ENCODE data around the gene ZBTB20.
A peak's percentile ranks its signal among the peaks of the same experiment; 100 is the strongest.

ZBTB20 gene

DNA sequence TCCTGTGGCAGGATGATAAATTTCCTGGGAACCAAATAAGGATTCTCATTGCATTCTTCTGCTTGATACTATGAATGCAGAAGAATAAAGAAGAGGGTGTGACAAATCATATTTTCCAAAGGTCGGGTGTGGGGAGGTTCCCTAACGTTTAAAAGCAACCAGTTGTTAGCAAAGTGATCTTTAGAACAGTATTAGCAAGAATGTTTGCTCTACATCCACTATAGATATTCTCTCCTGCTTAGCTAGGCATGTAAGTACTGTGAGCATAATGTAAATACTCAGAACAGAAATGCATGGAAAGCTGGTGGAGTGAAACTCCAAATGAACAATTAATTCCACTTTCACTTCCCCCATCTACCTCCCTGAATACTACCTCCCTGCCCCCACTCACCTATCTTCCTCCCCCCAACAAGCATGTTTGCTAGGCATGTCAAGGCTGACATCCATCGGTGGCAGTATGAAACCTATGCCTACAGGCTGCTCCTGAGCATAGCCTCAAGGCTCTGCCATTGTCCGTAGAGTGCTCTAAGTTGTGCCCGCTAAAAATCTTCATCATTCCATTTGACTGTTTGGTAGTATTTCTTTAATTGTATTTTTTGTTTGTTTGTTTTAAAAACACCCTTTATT, 523.6 kb downstream of the ZBTB20 start:
- no peak for DNase-seq

DNA sequence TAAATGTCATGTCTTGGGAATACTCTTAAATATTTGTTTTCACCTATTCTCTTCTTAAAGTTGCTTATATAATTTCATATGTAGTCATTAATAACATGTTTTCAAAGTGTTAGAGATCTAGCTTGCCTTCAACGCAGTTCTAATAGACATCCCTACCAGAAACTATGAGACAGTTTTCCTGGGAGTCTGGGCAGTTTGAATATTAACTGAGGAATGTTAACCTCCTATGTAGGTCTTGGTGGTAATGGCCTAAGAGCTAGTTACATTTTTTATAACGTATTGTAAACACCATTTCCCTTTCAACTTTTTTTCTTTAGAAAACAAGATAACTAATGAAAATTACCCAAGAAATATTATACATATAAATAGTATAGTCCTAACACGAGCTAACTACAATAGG, 525.1 kb downstream of the ZBTB20 start:
- no peak for DNase-seq

DNA sequence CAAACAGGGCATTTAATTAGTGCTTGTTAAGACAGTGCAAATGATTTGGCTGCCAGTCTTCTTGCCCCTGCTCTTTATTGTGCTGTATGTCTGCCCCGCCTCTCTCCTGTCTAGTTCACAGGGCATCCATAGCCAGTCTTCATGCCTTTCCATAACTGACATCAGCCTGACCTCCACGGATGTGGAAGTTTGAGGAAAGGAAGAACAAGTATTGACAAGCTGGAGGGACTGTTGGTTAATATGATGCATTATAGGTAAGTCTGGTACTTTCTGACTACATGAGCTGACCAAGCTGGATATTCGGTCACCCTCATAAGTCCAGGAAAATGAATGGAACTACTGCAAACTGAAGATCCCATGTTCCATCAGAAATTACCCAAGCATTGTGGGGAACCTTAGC, 527.3 kb downstream of the ZBTB20 start:
- no peak for DNase-seq

DNA sequence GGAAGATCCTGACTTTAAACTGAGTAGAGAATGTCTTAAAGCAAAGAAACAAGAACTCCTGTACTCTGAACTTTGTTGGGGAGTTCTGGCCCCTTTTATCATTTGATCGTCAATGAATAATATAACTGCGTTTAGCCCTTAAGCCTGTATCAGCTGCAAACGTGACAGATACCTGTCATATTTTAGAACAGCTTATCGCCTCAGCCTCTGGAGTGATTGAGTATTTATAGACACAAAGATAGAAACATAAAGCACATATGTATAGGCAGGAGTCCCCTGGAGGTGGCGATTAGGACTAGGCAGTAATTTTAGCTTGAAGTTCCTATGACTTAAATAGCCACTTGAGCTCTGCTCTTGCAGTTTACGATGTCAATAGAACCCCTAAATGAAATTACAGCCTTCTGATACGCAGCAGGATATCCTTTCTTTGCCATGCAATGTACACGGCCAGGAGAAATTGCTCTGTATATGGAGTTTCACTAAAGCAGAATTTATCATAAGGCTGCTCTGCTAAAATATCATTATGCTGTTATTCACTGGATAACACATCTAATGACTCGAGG, 531.5 kb downstream of the ZBTB20 start:
- no peak for DNase-seq

DNA sequence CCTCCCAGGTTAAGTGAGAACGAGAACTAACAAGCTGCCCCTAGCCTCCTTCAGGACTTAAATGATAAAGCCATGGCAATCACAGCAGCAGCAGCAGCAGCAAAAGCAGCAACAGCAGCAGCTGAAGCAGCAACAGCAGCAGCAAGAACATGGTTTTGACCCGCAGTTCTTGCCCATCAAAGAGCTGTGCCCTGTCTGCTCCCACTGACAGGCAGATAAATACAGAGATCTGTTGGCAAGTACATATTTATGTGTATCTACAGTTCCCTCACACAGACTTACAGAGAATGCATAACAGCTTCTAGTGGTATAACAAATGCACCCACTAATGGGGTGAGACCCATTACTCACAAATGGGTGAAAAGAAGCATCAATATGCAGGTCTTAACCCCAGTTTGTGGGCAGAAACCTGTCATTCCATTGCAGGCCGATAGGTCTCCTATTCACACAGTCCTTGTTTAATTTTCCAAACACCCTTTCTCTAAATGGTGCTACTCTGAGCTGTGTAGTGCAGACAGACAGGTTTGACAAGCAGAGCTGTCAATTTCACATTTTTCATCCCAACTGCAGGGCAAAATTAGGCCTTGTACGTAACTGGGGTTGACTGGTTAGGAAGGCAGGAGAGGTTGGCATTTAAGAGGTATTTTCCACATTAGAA, 537.0 kb downstream of the ZBTB20 start:
- no peak for DNase-seq

DNA sequence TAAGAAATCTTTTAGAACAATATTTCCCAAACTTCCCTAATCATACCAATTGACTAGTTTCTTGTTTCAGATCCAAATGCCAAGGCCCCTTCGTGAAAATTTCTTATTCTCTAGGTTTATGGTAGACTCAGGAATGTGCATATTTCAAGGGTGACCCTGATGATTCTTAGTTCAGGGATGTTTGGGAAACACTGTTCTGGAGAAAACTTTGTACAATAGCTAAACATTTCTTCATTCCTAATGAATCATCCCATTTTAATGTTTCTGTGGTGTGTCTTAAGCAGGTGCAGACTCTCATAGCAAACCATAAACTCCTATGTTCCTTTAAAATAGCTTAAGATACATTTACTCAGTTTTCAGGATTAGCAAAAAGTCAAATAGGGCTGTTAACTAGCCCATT, 538.8 kb downstream of the ZBTB20 start:
- peak; percentile 90 for DNase-seq

DNA sequence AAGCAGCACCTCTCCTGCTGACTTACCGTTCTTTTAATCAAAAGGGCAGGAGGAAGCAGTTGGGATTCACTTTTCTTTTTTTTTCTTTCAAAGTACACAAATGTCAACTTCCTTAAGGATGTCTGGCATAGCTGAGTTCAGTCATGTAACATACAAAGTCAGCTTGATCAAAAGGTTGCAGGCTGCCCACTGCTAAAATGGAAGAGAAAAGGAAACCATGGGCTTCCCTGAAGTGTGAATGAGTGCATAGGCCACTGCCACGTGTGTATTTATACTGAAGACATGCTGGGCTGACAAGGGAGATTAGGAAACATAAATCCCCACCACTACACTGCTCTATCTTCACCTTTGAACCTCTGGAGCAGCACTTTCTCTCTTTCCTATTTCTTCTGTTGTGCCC, 540.8 kb downstream of the ZBTB20 start:
- DNase-seq = no peak

DNA sequence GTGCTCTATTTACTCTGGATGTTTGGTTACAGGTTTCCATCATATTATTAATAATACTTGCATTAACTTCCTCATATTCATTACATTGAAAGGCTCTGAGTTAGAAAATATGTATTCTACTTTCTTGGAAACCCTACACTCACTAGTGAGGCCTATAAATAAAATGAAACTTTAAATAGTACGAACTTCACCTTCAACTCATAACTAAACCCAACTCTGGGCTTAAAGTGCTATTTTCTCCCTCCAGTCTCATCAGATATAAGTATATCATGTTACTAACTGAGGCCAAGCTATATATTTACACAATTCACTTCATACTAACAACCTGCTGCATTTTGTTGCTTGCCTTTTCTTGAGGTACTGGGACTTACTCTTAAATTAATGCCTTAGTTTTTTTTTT, 546.5 kb downstream of the ZBTB20 start:
- no peak for DNase-seq

DNA sequence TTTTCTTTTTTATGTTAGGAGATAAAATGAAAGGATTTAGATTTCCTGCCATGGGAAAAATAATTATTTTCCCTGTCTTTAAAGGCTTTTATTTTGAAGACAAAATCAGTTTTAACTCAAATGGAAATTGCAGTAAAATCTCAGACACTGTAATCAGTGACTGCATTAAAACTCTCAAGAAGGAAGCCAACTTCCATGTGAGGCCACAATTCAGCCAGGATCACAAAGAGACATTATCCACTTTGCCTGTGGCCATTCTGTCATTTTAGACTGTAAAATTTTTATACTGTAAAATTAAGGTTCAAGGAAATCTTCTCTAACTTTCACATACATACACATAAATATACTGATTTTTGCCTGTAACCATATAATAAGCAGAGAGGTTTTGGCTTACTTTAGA, 549.2 kb downstream of the ZBTB20 start:
- no peak for DNase-seq

DNA sequence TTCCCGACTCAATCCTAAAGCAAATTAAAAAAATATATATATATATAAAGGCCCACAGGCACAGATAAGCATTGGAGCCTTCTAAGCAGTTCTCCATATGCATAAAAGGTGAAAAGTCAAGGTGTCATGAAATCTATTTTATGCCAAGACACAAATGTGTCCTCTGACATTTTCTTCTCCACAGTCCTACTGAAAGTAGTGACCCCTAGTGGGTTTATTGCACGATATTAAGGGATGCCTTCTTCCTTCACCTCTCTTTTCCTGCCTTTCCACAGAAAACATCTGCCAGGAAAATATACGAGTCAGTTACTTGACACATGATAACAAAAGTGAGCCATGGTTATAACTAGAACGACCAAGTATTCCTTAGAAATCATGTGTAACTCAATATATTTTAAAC, 550.1 kb downstream of the ZBTB20 start:
- no peak for DNase-seq

DNA sequence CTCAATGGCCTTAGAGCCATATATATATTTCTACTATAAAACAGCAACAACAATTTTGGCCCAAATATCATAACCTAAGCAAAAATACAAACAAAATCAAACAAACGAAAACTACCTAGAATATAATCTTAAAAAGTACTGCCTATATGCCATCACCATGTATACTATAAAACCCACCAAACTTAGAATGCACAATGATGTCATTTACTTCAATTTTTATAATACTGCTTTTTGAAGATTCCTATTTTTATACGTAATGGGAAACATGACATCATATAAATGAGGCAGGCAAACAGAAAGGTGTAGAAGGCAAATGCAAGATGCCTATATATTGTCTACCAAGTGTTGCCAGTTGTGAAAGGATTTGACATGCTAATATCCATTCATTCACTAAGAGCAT, 550.9 kb downstream of the ZBTB20 start:
- no peak for DNase-seq

DNA sequence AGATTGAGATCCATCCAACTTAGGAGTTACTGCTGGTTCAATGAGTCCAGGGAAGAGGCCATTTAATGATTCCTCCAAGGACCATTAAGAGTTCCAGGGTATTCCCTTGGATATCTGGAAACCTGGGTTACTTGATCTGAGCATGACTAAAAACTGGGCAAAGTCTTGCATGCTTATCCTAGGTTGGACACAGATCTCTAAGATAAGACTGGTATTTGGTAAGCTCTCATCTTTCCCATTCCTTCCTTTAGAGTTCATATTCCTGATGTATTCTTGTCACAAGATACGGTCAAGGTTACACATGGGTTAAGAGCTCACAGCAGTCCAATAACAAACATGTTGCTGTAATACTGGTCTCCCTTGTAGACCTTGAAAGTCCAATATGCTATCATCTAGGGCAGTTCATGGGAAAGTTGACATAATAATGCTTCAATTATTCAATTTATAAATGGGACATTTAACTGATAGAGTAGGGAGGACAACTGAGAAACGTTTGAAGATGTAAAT, 551.5 kb downstream of the ZBTB20 start:
- DNase-seq = no peak

DNA sequence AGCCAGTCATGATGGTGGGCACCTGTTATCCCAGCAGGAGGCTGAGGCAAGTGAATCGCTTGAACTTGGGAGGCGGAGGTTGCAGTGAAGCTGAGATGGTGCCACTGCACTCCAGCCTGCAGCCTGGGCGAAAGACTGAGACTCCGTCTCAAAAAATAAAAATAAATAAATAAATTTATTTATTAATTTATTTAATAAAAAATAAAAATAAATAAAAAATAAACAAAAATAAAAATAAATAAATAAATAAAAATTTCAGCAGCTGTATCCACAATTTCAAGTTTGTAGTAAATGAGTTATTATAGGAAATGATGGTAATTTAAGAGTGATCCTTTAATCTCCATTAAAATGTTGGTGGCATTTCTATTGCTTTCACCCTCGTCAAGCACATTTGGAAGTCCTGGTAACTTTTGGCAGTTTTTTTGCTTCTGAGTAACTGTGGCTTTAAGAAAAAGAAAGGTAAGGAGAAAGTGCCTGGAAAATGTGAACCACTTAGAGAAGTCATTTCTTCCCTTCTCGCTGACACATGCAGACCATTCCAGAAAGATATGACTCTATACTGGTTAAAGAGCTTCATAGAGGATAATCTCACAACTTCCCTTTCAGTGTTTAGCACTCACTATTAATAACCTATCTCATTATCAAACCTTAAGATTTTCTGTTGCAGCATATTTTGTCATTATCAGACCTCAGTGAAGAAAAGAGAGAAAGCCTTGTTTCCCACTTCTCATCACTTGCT, 556.6 kb downstream of the ZBTB20 start:
- no peak for DNase-seq

DNA sequence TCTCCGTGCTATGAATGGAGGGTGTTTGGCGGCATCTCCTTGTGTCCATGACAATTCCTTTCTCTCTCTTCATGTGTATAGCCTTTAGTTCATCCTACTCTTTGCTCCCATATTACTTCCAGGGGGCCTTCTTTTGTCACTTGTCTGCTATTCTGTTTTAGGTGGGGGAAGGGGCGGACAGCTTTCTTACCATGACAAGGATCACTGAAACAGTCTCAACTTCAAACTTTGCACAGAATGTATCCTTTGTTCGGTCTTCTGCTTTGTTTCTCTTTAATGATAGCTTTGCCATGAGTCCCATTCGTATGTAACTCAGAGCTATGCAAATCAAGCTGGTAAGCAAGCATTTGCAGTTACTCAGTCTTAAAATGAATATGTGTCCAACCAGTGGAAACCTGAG, 559.1 kb downstream of the ZBTB20 start:
- DNase-seq = no peak

DNA sequence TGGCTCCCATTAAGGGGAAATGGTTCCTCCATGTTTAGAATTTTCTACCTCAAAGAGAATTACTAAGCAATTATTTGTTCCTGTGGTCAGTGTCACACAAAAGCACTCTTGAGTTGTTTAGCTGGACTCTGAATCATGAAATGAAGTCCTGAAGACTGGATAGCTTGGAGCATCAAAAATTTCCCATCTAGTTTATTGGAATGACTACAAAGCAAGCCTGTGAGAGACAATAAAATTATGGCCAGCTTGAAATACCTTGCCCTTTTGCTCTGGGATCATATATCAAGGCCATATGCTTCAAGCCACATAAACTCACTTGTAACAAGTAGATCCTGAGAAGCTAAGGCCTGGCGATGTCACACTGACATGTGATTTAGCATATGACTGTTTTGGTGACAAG, 561.0 kb downstream of the ZBTB20 start:
- no peak for DNase-seq

DNA sequence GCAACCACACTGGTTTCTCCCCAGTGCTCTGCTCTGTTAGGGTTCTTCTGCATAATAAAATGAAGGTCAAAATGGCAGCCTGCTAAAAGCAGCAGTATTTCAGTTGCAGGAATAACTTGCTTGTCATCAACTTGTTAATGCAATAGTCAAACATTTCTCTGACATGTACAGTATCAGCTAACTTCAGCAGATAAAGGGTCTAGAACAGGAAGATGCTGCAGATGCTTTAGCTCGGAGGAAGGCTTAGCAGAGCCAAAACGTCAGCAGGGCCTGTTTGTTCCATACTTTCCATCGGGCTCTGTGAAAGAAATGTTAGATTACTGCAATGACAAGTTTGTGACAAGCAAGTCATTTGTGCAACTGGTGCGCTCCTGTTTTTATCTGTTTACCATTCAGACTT, 561.4 kb downstream of the ZBTB20 start:
- DNase-seq = no peak

DNA sequence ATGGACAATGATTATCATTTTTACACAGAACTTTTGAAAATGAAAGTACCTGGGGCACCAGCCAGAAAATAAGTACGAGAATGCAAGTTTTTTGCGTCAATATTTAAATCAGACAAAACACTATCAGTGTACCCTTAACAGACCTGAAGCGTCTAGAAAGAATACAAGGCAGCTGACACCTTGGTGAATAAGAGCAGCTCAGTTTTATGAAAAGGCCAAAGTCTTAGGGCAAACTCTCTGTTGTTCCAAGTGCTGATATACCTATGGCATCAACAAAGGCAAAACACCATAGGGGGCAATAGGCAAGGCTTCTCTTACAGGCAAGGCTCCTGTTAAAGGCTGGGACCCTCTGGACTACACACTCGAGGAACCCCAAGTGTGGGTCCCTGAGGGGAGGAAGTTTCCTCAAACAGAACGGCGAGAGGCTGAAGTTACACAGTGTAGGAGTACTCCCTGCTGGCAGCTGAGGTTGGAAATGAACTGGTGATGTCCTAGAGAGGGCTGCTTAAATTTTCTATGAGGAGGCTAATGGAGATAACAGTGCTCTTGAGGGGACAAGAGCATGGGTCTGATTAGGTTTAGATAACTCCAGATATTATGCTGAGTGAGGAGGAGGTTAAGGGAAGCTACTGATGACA, 562.2 kb downstream of the ZBTB20 start:
- no peak for DNase-seq

DNA sequence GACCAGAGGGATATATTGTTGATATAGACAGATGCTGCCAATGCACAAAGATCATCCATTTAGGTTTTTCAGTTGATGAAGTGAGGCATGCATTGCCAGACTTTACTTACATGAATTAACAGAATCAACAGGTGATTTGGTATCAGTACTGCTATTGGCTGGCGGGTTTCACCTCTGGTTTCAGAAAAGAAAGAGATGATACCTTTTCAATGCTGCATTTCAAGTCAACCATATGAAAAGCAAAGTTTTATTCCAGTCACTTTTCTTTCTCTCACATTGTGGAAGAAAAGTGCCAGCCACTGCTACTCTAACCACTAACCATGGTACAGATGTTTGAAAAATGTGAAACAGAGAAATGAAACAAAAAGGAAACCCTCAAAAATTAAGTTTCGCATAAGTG, 564.2 kb downstream of the ZBTB20 start:
- DNase-seq = no peak

DNA sequence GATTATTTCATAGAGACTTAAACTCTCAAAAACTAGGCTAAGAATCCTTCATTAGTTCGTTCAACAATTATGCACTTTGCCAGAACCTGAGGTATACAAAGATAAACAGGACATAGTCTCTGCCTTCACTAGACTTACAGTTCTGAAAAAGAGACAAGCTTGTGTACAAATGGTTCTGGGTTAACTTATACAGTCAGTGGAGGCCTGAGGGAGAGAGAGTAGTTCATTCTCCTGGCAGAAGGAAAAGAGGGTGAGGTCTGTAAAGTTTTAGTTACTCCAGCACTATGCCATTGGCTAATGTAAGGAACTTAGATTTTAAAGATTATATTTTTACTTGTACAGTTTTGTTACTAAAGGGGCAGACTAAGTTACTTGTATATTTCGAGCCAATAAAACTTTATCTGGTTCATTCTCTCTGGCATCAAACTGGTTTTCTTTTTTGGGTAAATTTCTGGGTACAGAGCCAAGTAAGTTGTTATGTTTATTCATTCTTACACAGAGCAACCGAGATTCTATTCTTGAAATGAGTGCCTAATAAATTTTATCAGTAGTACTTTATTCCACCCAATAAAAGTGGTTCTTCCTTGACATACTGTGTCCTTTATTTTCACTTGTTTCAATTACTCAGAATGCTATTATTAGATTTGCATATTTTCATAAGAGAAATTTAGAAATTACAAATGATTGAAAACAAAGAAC, 574.6 kb downstream of the ZBTB20 start:
- DNase-seq = no peak

DNA sequence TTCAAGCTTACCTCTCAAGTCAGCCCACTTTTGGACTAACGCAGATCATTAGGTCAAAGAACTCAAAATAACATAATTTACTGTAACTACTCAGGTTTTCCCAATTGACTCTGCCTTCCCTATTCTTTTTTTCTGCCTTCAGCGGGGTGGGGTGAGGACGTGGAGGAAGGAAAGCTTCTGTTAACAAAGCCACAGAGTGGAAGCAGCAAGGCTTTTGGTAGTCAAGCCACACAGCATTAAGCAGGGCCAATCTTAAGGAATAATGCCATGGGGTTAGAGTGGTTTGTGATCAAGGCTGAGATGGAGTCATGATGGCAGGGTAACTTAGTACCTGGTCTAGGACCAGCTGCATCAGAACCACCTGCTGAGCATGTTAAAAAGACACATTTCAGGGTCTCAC, 575.7 kb downstream of the ZBTB20 start:
- DNase-seq = no peak

DNA sequence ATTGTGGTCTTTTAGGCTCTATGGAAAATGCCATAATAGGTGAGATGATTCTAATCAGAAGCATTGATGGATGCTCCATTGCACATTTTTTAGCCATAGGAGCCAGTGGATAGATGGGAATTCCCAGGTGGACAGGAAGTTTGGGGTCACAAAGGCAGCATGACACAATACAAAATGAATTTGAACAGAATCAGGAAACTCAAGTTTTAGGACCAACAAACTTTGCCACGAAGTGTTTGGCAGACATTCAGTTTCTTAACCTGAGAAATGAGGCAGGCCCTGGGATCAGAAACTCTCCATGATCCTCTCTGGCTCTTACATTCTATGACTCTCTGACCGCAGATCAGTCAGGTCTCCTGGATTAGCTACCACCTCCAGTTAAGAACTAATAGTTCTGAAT, 577.9 kb downstream of the ZBTB20 start:
- peak; percentile 16 for DNase-seq

DNA sequence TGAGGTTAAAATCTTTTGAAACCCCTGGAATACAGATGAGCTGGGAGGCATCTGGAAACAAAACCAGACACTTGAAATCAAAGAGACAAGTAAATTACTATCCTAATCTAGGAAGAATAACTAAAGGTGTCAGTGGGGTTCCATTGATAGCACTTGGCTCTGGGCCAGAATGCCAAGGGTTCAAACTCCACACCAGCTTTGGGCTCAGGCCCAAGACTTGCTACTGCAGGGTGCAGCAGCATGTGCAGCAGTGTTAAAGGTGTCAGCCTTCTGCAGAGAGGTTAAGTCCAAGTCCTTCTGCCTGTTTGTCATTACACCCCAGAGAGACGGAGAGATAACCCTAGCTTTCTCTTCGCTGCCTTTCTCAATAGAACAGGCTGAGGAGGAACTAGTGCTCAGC, 579.3 kb downstream of the ZBTB20 start:
- no peak for DNase-seq

DNA sequence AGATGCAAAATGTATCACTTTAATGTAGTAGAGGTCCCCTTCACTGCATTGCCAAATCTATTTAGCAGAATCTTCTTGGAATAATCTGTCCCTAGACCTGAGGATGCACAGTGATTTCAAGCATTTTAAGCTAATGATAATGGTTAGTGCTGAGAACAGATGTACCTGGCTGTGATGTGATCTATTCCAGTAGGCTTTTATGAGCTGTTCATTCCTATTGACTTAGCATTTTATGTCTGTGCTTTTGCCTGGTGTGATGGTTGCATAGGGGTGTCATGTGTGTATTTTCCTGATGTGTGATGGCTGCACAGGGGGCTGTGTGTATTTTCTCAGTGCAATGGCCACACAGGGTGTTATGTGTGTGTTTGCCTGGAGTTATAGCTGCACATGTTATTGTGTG, 580.3 kb downstream of the ZBTB20 start:
- no peak for DNase-seq

Data from fibroblast of skin of abdomen (primary cell).